Measurements from ENCODE around the gene CASP4.
A peak's percentile ranks its signal among the peaks of the same experiment; 100 is the strongest.
"Not testable (repeated sequence)": the region's sequence is repeated elsewhere in the genome, so short reads cannot be mapped to it uniquely, and the experiment has no call there.

CASP4 gene

GRCh38 chr11:104968355-104968855 is at the start of gene CASP4:
TSS of gene CASP4 (minus strand) at chr11:104968574. CDS start at chr11:104968525, 49 bp downstream.
- DNase-seq: peak; percentile 45

- DNase-seq: no peak
Observed at GRCh38 chr11:105007463-105007862, 39.1 kb upstream of the CASP4 start.

DNA sequence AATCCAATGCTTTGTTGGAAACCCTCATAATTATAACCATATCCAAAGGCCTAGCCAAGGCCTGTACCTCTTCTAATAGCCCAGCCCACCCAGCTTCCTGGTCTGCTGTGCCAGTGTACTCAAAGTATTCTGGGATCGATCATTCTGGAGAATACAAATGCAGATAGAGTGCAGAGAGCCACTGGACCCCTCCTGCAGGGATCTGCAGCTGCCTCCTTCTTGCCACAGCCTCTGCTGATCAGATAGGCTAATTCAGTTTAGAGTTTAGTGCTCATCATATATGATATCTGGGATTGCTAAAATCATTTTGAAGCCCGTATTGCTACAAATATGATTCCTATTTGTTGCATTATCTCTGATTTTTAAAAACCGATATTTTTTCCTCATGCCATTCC is 37.1 kb upstream of the CASP4 start:
- no peak for DNase-seq

DNA sequence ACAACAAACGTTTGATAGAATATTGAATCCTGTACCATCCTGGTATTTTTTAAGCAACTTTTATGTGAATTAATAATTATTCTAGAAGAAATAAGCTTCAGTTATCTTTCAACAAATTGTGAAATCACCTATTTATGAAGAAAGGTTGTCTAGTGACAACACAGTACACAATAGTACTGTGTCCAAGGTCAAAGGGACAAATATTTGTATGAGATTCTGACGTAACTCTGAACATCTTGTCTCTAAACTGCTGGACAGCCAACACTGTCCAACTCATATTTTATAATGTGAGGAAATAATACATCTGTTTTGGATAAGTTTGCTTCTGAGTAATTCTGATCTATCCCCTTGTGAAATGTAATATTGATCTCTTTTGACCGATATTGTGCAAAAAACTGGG is 35.6 kb upstream of the CASP4 start:
- no peak for DNase-seq

DNA sequence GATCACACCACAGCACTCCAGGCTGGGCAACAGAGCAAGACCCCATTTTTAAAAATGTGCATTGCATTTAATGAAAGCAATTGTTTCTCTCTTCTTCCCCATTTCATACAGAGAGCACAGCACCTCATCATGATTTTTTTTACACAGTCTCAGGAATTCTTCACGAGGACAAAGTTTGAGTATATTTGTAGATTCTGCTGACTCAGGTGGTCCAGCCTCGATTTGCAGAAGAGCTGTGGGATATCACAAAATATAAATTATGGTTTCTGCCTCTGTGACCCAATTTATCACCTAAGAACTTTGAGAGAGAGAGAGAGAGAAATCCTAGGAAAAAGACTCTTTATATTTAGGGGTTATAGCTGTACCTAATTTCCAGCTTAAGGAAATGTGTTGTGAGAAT is 34.8 kb upstream of the CASP4 start:
- DNase-seq: no peak

DNA sequence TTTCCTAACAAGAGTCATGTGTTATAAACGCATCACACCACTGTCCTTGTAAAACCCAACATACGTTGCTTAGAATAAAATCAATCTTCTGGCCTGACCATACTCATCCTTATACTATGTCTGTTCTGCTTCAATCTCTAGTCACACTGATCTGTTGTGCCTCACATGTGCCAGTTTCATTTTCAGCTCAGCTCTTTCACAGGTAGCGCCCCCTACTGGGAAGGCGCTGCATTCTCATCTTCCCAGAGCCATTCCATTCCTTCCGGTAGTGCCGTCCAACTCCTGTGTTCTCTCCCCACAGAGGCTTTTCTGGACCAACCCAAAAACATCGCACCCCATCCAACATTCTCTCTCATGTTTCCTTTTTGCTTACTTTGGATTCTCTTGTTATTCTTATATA is 32.4 kb upstream of the CASP4 start:
- DNase-seq: peak; percentile 10

DNA sequence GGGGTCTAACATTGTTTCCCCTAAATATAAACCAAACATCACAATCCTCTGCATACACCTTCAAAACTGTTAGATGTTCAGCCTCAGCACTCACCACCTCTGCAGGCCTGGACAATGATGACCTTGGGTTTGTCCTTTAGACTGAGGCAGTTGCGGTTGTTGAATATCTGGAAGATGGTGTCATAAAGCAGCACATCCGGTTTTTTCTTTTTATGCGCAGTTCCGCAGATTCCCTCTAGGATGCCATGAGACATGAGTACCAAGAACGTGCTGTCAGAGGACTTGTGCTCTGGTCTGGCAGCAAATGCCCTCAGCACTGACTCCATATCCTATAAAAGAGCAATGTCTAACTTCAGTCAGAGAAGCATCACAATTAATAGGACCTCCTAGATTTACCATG is 31.8 kb upstream of the CASP4 start:
- DNase-seq: no peak

DNA sequence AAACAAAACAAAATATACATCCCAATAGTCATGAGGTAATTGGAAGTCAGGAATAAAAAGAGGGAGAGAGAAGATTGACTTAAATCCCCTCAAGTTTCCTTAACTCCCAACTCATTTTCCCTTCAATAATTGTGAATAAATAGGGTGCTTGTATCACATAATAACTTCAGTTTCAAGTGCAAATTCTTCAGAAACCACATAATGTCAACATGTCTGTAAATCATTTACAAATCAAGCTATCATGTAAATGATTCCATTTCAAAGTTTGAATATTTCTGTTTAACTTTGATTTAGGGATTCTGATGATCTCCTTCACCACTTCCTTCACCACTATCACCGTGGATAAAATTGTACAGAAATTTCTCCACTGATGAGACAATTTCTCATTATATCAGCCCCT is 31.3 kb upstream of the CASP4 start:
- no peak for DNase-seq

- no peak for DNase-seq
Observed at GRCh38 chr11:104997288-104997687, 28.9 kb upstream of the CASP4 start.

DNA sequence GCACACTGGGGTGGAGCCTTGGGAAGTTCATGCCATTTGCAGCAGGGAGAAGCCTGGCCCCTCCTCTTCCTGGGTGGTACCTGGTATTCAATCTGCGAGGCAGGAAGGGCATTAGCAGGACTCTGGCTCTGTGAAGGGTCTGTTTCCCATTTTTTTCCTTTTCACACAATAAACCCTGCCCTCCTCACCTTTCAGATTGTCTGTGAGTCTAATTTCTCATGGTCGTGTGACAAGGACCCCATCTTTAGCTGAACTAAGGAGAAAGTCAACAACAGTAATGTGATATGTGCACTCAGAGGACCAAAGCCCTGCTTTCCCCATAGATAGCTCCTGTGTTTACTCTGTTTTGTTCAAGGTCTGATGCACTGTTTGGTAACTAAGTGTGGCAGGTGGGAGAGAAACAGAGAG is 26.6 kb upstream of the CASP4 start:
- DNase-seq: peak; percentile 14

DNA sequence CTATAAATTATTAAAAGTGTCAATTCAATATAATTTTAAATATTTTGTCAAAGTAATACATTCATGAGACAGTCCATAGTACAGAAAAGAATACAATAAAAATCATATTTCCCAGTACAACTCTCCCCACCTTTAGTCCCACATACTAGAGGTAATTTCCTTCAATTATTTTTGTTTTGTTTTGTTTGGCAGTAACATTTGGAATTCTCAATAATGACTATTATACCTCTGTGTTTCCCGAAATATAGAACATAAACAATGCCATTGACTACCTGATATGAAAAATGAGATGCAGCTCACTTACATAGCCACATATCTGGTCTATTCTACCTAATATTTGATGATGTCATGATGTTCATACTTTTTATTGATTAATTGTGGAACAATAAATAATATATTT is 24.4 kb upstream of the CASP4 start:
- DNase-seq: no peak

GRCh38 chr11:104991994-104992393 is 23.6 kb upstream of the CASP4 start:
- no peak for DNase-seq

- DNase-seq: no peak
Observed at GRCh38 chr11:104984808-104985207, 16.4 kb upstream of the CASP4 start.

- no peak for DNase-seq
Observed at GRCh38 chr11:104979839-104980238, 11.5 kb upstream of the CASP4 start.

GRCh38 chr11:104973616-104974015 is 5.2 kb upstream of the CASP4 start:
- no peak for DNase-seq

- DNase-seq: not testable (repeated sequence)
Observed at GRCh38 chr11:104972924-104973323, 4.5 kb upstream of the CASP4 start.

- DNase-seq: no peak
Observed at GRCh38 chr11:104970756-104971155, 2.4 kb upstream of the CASP4 start.

DNA sequence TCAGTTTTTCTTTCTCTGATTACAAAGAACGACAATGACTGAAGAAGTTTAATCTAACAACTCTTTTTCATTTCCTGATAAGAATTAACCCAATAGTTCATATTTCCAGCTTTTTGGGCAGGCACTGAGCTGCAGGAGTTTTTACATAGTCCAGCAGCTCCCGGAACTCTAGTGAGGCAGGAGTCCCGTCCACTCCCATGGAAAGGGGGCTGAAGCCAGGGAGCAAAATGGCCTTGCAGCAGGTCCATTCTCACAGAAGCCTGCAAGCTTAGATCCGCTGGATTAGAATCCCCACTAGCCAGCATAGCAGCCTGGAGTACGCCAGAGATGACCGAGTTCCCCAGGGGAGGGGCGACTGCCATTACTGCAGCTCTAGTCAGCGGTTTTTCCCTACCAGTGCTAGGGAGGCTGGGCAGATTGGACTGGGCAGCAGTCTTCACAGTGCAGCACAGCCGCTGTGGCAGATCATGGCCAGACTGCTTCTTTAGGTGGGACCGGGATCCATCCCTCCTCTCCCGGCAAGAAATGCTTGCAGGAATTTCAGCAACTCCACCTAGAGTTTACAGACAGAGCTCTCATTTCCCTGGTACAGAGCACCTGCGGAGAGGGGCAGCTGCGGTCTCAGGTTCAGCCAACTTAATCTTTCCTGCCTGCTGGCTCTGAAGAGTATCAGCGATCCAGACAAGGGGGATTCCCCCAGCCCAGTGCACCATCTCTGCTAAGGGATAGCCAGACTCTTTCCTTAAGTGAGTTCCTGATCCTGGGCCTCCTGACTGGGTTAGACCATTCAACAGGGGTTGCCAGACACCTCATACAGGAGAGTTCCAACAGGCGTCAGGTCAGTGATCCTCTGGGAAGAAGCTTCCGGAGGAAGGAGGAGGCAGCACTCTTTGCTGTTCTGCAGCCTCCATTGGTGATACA is 742 bp upstream of the CASP4 start:
- DNase-seq: peak; percentile 6

GRCh38 chr11:104967534-104968354 is 630 bp downstream of the CASP4 start:
- DNase-seq: no peak

DNA sequence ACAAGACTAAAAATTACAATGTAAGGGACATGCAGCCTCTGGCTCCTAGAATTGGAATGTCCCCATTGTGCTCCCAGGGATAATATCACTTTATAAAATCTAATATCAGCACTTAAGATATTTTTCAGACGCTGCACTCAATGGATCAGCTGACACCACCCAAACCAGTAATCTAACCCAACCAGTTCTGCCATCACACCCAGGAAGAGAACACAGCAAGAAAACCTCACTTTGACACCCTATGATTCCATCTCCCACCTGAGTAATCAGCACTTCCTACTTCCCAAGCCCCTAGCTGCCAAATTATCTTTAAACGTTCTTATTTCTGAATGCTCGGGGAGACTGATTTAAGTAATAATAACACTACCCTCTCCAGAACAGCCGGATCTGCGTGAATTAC is 2.6 kb downstream of the CASP4 start:
- DNase-seq: no peak

DNA sequence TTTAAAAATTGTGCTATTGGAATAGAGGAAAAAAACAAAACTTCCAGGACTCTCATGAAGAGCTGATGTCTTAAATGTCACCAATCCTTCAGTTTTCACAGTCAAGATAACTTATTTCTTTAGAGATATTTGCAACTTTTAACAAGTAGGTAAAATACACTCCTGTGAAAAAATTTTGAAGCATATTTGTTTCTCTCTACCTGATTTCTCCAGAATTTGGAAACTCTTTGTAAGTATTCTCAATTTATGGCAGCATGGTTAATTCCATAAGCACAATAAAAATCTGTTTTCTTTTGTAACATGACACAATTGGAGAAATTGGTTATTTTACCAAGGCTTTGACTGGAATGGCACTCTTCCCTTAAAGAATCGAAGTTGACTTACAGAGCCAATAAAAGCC is 4.1 kb downstream of the CASP4 start:
- no peak for DNase-seq

DNA sequence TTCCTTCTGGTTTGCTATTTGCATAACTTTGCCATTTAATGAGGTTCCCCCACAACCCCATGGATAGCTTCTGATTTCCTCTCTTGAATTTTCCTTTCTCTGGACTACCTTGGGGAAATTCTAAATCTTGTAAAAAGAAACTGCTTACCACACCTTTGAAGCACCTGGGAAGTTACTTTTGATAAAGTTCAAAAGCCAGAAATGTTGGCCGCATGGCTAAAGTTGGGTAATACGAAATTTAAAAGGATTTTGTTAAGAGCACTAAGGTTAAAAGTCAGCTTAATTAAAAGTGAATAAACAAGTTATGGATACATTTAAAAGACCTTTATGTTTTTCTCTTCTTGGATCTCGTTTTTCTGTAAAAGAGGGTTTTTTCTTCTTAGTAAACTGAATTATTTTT is 5.5 kb downstream of the CASP4 start:
- no peak for DNase-seq

DNA sequence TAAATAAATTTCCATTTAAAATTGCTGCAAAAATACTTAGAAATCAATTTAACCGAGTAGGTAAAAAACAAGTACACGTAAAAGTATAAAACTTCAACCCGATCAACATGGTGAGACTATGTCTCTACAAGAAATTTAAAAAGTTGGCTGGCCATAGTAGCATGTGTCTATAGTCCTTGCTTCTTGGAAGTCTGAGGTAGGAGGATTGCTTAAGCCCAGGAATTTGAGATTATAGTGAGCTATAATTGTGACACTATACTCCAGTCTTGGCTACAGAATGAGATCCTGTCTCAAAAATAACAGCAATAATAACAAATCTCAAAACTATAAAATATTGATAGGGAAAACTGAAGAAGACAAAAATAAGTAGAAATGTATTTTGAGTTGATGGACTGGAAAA is 11.1 kb downstream of the CASP4 start:
- DNase-seq: no peak

- no peak for DNase-seq
Observed at GRCh38 chr11:104956528-104956927, 11.8 kb downstream of the CASP4 start.
